Trophoblast cell (in vitro differentiated cells and primary cell): ENCODE measurements around the gene BDH2. TPM values are rescaled to one million over a fixed set of nuclear protein-coding genes. Genes with fewer than 3 reads are reported as not detected.
A peak's percentile ranks its signal among the peaks of the same experiment; 100 is the strongest.

Experiments used
- DNase-seq, 2 donors: peaks; one replicate each; pipeline ENCODE4 v3.0.0-alpha.2; 2016
- H2AFZ ChIP-seq: 2 replicates; pipeline ENCODE4 v1.6.1; 2013; ENCODE audit warnings: low read length, moderate library complexity, mild to moderate bottlenecking; ENCODE audit not compliant: insufficient read depth, poor library complexity
- H2AK5ac ChIP-seq: 2 replicates; pipeline ENCODE4 v1.6.1; 2013; ENCODE audit warnings: mild to moderate bottlenecking, low read length
- H2BK120ac ChIP-seq: 2 replicates; pipeline ENCODE4 v1.6.1; 2013; ENCODE audit warnings: low read length, mild to moderate bottlenecking, moderate library complexity; ENCODE audit not compliant: insufficient read depth, poor library complexity
- H2BK12ac ChIP-seq: 2 replicates; pipeline ENCODE4 v1.6.1; 2013; ENCODE audit warnings: mild to moderate bottlenecking, low read length, moderate library complexity
- H2BK5ac ChIP-seq: 2 replicates; pipeline ENCODE4 v1.6.1; 2013; ENCODE audit warnings: low read length, low read depth, moderate library complexity, mild to moderate bottlenecking; ENCODE audit not compliant: poor library complexity
- H3K14ac ChIP-seq: 2 replicates; pipeline ENCODE4 v1.6.1; 2013; ENCODE audit warnings: mild to moderate bottlenecking, low read length
- H3K18ac ChIP-seq: 2 replicates; pipeline ENCODE4 v1.6.1; 2013; ENCODE audit warnings: mild to moderate bottlenecking, low read length
- H3K23ac ChIP-seq: 2 replicates; pipeline ENCODE4 v1.6.1; 2013; ENCODE audit warnings: low read length
- H3K27ac ChIP-seq: 2 replicates; pipeline ENCODE4 v1.5.1; 2013; ENCODE audit warnings: low read depth, mild to moderate bottlenecking, inconsistent platforms, low read length, moderate library complexity
- H3K27me3 ChIP-seq: 2 replicates; pipeline ENCODE4 v1.6.1; 2013; ENCODE audit warnings: inconsistent platforms, mild to moderate bottlenecking, low read length, moderate library complexity; ENCODE audit not compliant: insufficient read depth
- H3K36me3 ChIP-seq, 2 experiments: 1 replicate in 1 of 2; 2 replicates in 1 of 2; pipeline ENCODE4 v1.6.1; 2013; ENCODE audit warnings: low read length in 2 of 2, mild to moderate bottlenecking in 2 of 2, moderate library complexity in 1 of 2; ENCODE audit not compliant: insufficient read depth in 2 of 2, control insufficient read depth in 1 of 2
- H3K4ac ChIP-seq: 2 replicates; pipeline ENCODE4 v1.6.1; 2013; ENCODE audit warnings: low read depth, mild to moderate bottlenecking, low read length, moderate library complexity
- H3K4me1 ChIP-seq, 2 experiments: 1 replicate in 1 of 2; 2 replicates in 1 of 2; pipeline ENCODE4 v1.6.1; 2013; ENCODE audit warnings: low read length in 2 of 2, mild to moderate bottlenecking in 2 of 2, moderate library complexity in 1 of 2; ENCODE audit not compliant: insufficient read depth in 2 of 2, control insufficient read depth in 1 of 2
- H3K4me2 ChIP-seq: 2 replicates; pipeline ENCODE4 v1.6.1; 2013; ENCODE audit warnings: inconsistent platforms, mild to moderate bottlenecking, low read length, moderate library complexity
- H3K4me3 ChIP-seq: 2 replicates; pipeline ENCODE4 v1.5.1; 2013; ENCODE audit warnings: mild to moderate bottlenecking, low read depth, low read length, inconsistent platforms
- H3K79me1 ChIP-seq: one replicate; pipeline ENCODE4 v1.6.1; 2013; ENCODE audit warnings: low read length
- H3K79me2 ChIP-seq: 2 replicates; pipeline ENCODE4 v1.6.1; 2013; ENCODE audit warnings: low read length, mild to moderate bottlenecking; ENCODE audit not compliant: control insufficient read depth, insufficient read depth, poor library complexity
- H3K9ac ChIP-seq: 2 replicates; pipeline ENCODE4 v1.6.1; 2013; ENCODE audit warnings: mild to moderate bottlenecking, low read length
- H3K9me3 ChIP-seq: 2 replicates; pipeline ENCODE4 v1.6.1; 2013; ENCODE audit warnings: low read depth, mild to moderate bottlenecking, control low read depth, inconsistent platforms, low read length; ENCODE audit not compliant: insufficient read depth
- H4K12ac ChIP-seq: 2 replicates; pipeline ENCODE4 v1.6.1; 2013; ENCODE audit warnings: low read depth, mild to moderate bottlenecking, low read length, moderate library complexity
- H4K8ac ChIP-seq: 2 replicates; pipeline ENCODE4 v1.6.1; 2013; ENCODE audit warnings: low read depth, mild to moderate bottlenecking, low read length, moderate library complexity
- H4K91ac ChIP-seq: one replicate; pipeline ENCODE4 v1.6.1; 2013; ENCODE audit warnings: low read depth, mild to moderate bottlenecking, low read length, moderate library complexity
- whole genome bisulfite sequencing: extraction: QIAGEN DNeasy Blood & Tissue Kit; methylation state at CpG from one replicate; pipeline ENCODE4 v1.1.7; 2013; ENCODE audit warnings: missing lambda C conversion rate; ENCODE audit not compliant: insufficient read length, insufficient coverage; ENCODE audit errors: extremely low coverage; 5-methylcytosine and 5-hydroxymethylcytosine counted together
- polyA plus RNA-seq: library from polyadenylated mRNA; stranded (reverse); fragments of 200-250 nt; gene quantifications from 2 replicates; pipeline ENCODE4 v1.2.3, GENCODE V29; 2013

The BDH2 gene
- 31.1 and 32.1 TPM in 2 replicates for polyA plus RNA-seq

- H3K9ac ChIP-seq: no peak within 1 kb of the TSS
- H2BK5ac ChIP-seq: no peak within 1 kb of the TSS
- no peaks in the 10 kb centered on the region for H3K9me3 ChIP-seq
- H3K79me2 ChIP-seq: no peaks in the 10 kb centered on the region
- no peak within 1 kb of the TSS for H4K91ac ChIP-seq
- peak within 1 kb of the TSS; percentile 68 for H3K4me2 ChIP-seq
- no peak within 1 kb of the TSS for H3K27ac ChIP-seq
- no peak within 1 kb of the TSS for H3K23ac ChIP-seq
- DNase-seq: peak; percentile 72 to 96
- H3K14ac ChIP-seq: no peak within 1 kb of the TSS
- H3K4me1 ChIP-seq: peaks cover 3% of the 10 kb centered on the region in 2 experiments
- H3K18ac ChIP-seq: no peak within 1 kb of the TSS
- no CpG with 5 or more reads among the region's 11 CpGs for WGBS
- no peaks in the 10 kb centered on the region for H3K27me3 ChIP-seq
- H2BK120ac ChIP-seq: no peak within 1 kb of the TSS
- no peak within 1 kb of the TSS for H3K4ac ChIP-seq
- H3K79me1 ChIP-seq: no peaks in the 10 kb centered on the region
- no peak within 1 kb of the TSS for H3K4me3 ChIP-seq
- H2BK12ac ChIP-seq: no peak within 1 kb of the TSS
- no peak within 1 kb of the TSS for H4K8ac ChIP-seq
- H3K36me3 ChIP-seq: no peaks in the 10 kb centered on the region
- no peak within 1 kb of the TSS for H2AK5ac ChIP-seq
- no peak within 1 kb of the TSS for H4K12ac ChIP-seq
- no peak within 1 kb of the TSS for H2AFZ ChIP-seq
Observed at GRCh38 chr4:103099691-103100392, at the start of gene BDH2. BDH2 (minus strand) TSS chr4:103099834; CDS start chr4:103096254, 3,580 bp downstream.

GRCh38 chr4:103144926-103145325 is 45.3 kb upstream of the BDH2 start:
- Histone ChIP-seq H3K36me3 (peaks cover 5 to 6% of the 10 kb centered on the region in 2 experiments), H3K79me1 (no peaks in the 10 kb centered on the region), H2AK5ac (no peak overlapping the region), H4K8ac (no peak overlapping the region), H4K12ac (no peak overlapping the region), H2BK12ac (no peak overlapping the region), H3K4me2 (no peak overlapping the region), H4K91ac (no peak overlapping the region), H3K18ac (no peak overlapping the region), H3K27me3 (no peaks in the 10 kb centered on the region), H2BK120ac (no peak overlapping the region), H3K4me1 (no peaks in the 10 kb centered on the region), H2BK5ac (no peak overlapping the region), H3K4me3 (no peak overlapping the region), H3K23ac (no peak overlapping the region), H3K14ac (no peak overlapping the region), H3K9me3 (no peaks in the 10 kb centered on the region), H3K9ac (no peak overlapping the region), H3K79me2 (no peaks in the 10 kb centered on the region), H2AFZ (no peak overlapping the region), H3K4ac (no peak overlapping the region), H3K27ac (no peak overlapping the region)
- no CpG with 5 or more reads among the region's 4 CpGs for WGBS
- DNase-seq: no peak

- no peak overlapping the region for H4K12ac ChIP-seq
- H4K91ac ChIP-seq: no peak overlapping the region
- no peaks in the 10 kb centered on the region for H3K79me1 ChIP-seq
- no peak overlapping the region for H2BK120ac ChIP-seq
- H3K27me3 ChIP-seq: no peaks in the 10 kb centered on the region
- peaks cover 0 to 12% of the 10 kb centered on the region in 2 experiments for H3K36me3 ChIP-seq
- no peak overlapping the region for H3K4me2 ChIP-seq
- no peaks in the 10 kb centered on the region for H3K79me2 ChIP-seq
- no peak overlapping the region for H4K8ac ChIP-seq
- peak in 1 of 2 donors; percentile 67 for DNase-seq
- no peaks in the 10 kb centered on the region for H3K4me1 ChIP-seq
- no peak overlapping the region for H2AFZ ChIP-seq
- no peak overlapping the region for H3K18ac ChIP-seq
- no peak overlapping the region for H2BK12ac ChIP-seq
- no peak overlapping the region for H3K14ac ChIP-seq
- H3K4ac ChIP-seq: no peak overlapping the region
- H3K23ac ChIP-seq: no peak overlapping the region
- H3K27ac ChIP-seq: no peak overlapping the region
- H3K9ac ChIP-seq: no peak overlapping the region
- no CpG with 5 or more reads among the region's 1 CpG for WGBS
- no peaks in the 10 kb centered on the region for H3K9me3 ChIP-seq
- no peak overlapping the region for H2AK5ac ChIP-seq
- H3K4me3 ChIP-seq: no peak overlapping the region
- no peak overlapping the region for H2BK5ac ChIP-seq
Observed at GRCh38 chr4:103137446-103137827, 37.8 kb upstream of the BDH2 start.

GRCh38 chr4:103136671-103137445 is 37.2 kb upstream of the BDH2 start:
- no CpG with 5 or more reads among the region's 1 CpG for WGBS

More at GRCh38 chr4:103136671-103137445, 37.2 kb upstream of the BDH2 start:
- DNase-seq: no peak
- no peak overlapping the region for H3K4me2 ChIP-seq
- H3K18ac ChIP-seq: no peak overlapping the region
- no peak overlapping the region for H2AK5ac ChIP-seq
- no peak overlapping the region for H2BK12ac ChIP-seq
- no peak overlapping the region for H4K8ac ChIP-seq
- peaks cover 0 to 12% of the 10 kb centered on the region in 2 experiments for H3K36me3 ChIP-seq
- no peaks in the 10 kb centered on the region for H3K79me1 ChIP-seq
- no peak overlapping the region for H3K4ac ChIP-seq
- H2AFZ ChIP-seq: no peak overlapping the region
- no peak overlapping the region for H4K12ac ChIP-seq
- H3K27me3 ChIP-seq: no peaks in the 10 kb centered on the region
- H2BK5ac ChIP-seq: no peak overlapping the region
- H3K9me3 ChIP-seq: no peaks in the 10 kb centered on the region
- no peak overlapping the region for H3K9ac ChIP-seq
- no peak overlapping the region for H3K14ac ChIP-seq
- no peak overlapping the region for H3K4me3 ChIP-seq
- no peak overlapping the region for H4K91ac ChIP-seq
- H3K23ac ChIP-seq: no peak overlapping the region
- no peaks in the 10 kb centered on the region for H3K4me1 ChIP-seq
- H3K79me2 ChIP-seq: no peaks in the 10 kb centered on the region
- no peak overlapping the region for H3K27ac ChIP-seq
- H2BK120ac ChIP-seq: no peak overlapping the region
